ENCODE results near the gene IL1RN. TPM values are rescaled to one million over a fixed set of nuclear protein-coding genes. Genes with fewer than 3 reads are reported as not detected.

IL1RN gene
- total RNA-seq, 1 donor from 2014 or later, result not detected

GRCh38 chr2:113081488-113082210 is 45.7 kb upstream of the IL1RN start:
- H3K27me3 Mint-ChIP-seq (ENCODE audit: low read depth), result peaks cover 52% of the 10 kb centered on the region
- no peak for DNase-seq (ENCODE audit: low read depth, low spot score)
- H3K4me1 Mint-ChIP-seq, result no peaks in the 10 kb centered on the region
- no peak for TF ChIP-seq CTCF (conservative IDR thresholded peaks at IDR 0.05)
- H3K36me3 Mint-ChIP-seq (ENCODE audit: low read depth), result no peaks in the 10 kb centered on the region
- no peaks in the 10 kb centered on the region for H3K9me3 Mint-ChIP-seq
- no peak overlapping the region for H3K4me3 Mint-ChIP-seq
- H3K27ac Mint-ChIP-seq (ENCODE audit: unreplicated experiment), result no peak overlapping the region

GRCh38 chr2:113083296-113083695 is 44.1 kb upstream of the IL1RN start:
- H3K27ac Mint-ChIP-seq (ENCODE audit: unreplicated experiment), result no peak overlapping the region
- no peaks in the 10 kb centered on the region for H3K9me3 Mint-ChIP-seq
- no peaks in the 10 kb centered on the region for H3K4me1 Mint-ChIP-seq
- H3K27me3 Mint-ChIP-seq (ENCODE audit: low read depth), result peaks cover 41% of the 10 kb centered on the region
- H3K36me3 Mint-ChIP-seq (ENCODE audit: low read depth), result no peaks in the 10 kb centered on the region
- no peak overlapping the region for H3K4me3 Mint-ChIP-seq
- DNase-seq (ENCODE audit: low read depth, low spot score), result no peak
- TF ChIP-seq CTCF (conservative IDR thresholded peaks at IDR 0.05), result no peak

- Mint-ChIP-seq H3K27ac (ENCODE audit: unreplicated experiment) (no peak overlapping the region), H3K4me1 (no peaks in the 10 kb centered on the region), H3K9me3 (no peaks in the 10 kb centered on the region), H3K27me3 (ENCODE audit: low read depth) (peaks cover 37% of the 10 kb centered on the region), H3K4me3 (no peak overlapping the region), H3K36me3 (ENCODE audit: low read depth) (no peaks in the 10 kb centered on the region)
- DNase-seq (ENCODE audit: low read depth, low spot score), result no peak
- TF ChIP-seq CTCF (conservative IDR thresholded peaks at IDR 0.05), result no peak
Observed at GRCh38 chr2:113084249-113085000, 43.0 kb upstream of the IL1RN start.

- Mint-ChIP-seq H3K4me1 (no peaks in the 10 kb centered on the region), H3K9me3 (no peaks in the 10 kb centered on the region)
- DNase-seq (ENCODE audit: low read depth, low spot score), result no peak
Observed at GRCh38 chr2:113085542-113085941, 41.9 kb upstream of the IL1RN start.

More at GRCh38 chr2:113085542-113085941, 41.9 kb upstream of the IL1RN start:
- TF ChIP-seq CTCF (conservative IDR thresholded peaks at IDR 0.05), result no peak
- H3K4me3 Mint-ChIP-seq, result no peak overlapping the region
- peaks cover 32% of the 10 kb centered on the region for H3K27me3 Mint-ChIP-seq (ENCODE audit: low read depth)
- no peaks in the 10 kb centered on the region for H3K36me3 Mint-ChIP-seq (ENCODE audit: low read depth)
- H3K27ac Mint-ChIP-seq (ENCODE audit: unreplicated experiment), result no peak overlapping the region
